ENCODE data around the gene PLD4. TPM values are rescaled to one million over a fixed set of nuclear protein-coding genes. Genes with fewer than 3 reads are reported as not detected.

Gene PLD4
- total RNA-seq, 1 experiment from 2014 or later = 0.07 TPM

GRCh38 chr14:104885031-104885972 is 39.4 kb upstream of the PLD4 start:
- no peak for ATAC-seq
- H3K4me3 Mint-ChIP-seq = no peak overlapping the region
- 0 out of 2 replicates have a peak, but pooled peaks cover 3% of the 10 kb centered on the region for H3K4me1 Mint-ChIP-seq
- no peaks in the 10 kb centered on the region for H3K27me3 Mint-ChIP-seq (ENCODE audit: low read depth)
- H3K27ac Mint-ChIP-seq = no peak overlapping the region
- no peaks in the 10 kb centered on the region for H3K9me3 Mint-ChIP-seq
- TF ChIP-seq ZNF281 (CRISPR knock-in tag; IDR thresholded peaks at IDR 0.05) = no peak
- TF ChIP-seq TEAD4 (CRISPR knock-in tag; IDR thresholded peaks at IDR 0.05) = no peak
- no peak for TF ChIP-seq ATF2 (CRISPR knock-in tag; IDR thresholded peaks at IDR 0.05; ENCODE audit: borderline replicate concordance, low read depth)
- no peak for TF ChIP-seq CBFB (CRISPR knock-in tag; IDR thresholded peaks at IDR 0.05; ENCODE audit: low read depth)
- TF ChIP-seq ZNF232 (CRISPR knock-in tag; IDR thresholded peaks at IDR 0.05) = no peak
- no peak for TF ChIP-seq ZNF532 (CRISPR knock-in tag; IDR thresholded peaks at IDR 0.05; ENCODE audit: borderline replicate concordance)
- no peak for TF ChIP-seq SP1 (CRISPR knock-in tag; conservative IDR thresholded peaks at IDR 0.05)
- TF ChIP-seq ZNF423 (CRISPR knock-in tag; IDR thresholded peaks at IDR 0.05) = no peak
- TF ChIP-seq GRHL2 (CRISPR knock-in tag; IDR thresholded peaks at IDR 0.05; ENCODE audit: insufficient replicate concordance, severe bottlenecking) = no peak
- no peak for TF ChIP-seq ZSCAN18 (CRISPR knock-in tag; IDR thresholded peaks at IDR 0.05)
- ChIA-PET POLR2A (no interaction called here), CTCF (no interaction called here)
- DNase-seq (ENCODE audit: low spot score) = no peak
- 0 out of 2 replicates have a peak, but pooled peaks cover 2% of the 10 kb centered on the region for H3K36me3 Mint-ChIP-seq

GRCh38 chr14:104885973-104886689 is 38.5 kb upstream of the PLD4 start:
- ChIA-PET CTCF (no interaction called here), POLR2A (no interaction called here)
- Mint-ChIP-seq H3K4me3 (no peak overlapping the region), H3K9me3 (no peaks in the 10 kb centered on the region), H3K27ac (no peak overlapping the region), H3K4me1 (0 out of 2 replicates have a peak, but pooled peaks cover 3% of the 10 kb centered on the region), H3K27me3 (ENCODE audit: low read depth) (no peaks in the 10 kb centered on the region), H3K36me3 (no peaks in the 10 kb centered on the region)
- ATAC-seq (no peak), DNase-seq (ENCODE audit: low spot score) (no peak)
- TF ChIP-seq SMAD3 (CRISPR knock-in tag; IDR thresholded peaks at IDR 0.05; ENCODE audit: borderline replicate concordance) = no peak
- TF ChIP-seq ATF6 (CRISPR knock-in tag; IDR thresholded peaks at IDR 0.05) = no peak
- no peak for TF ChIP-seq CREB1 (CRISPR knock-in tag; IDR thresholded peaks at IDR 0.05)
- TF ChIP-seq ZNF121 (CRISPR knock-in tag; IDR thresholded peaks at IDR 0.05) = no peak
- TF ChIP-seq PRRX2 (CRISPR knock-in tag; IDR thresholded peaks at IDR 0.05) = no peak
- TF ChIP-seq ZNF281 (CRISPR knock-in tag; IDR thresholded peaks at IDR 0.05) = no peak

All from WTC11 (cell line).